Inferior parietal cortex (tissue), 1 donor: ENCODE data around the gene SLC12A3.

ENCODE experiments used
- DNase-seq: peaks from one replicate; pipeline ENCODE4 v3.0.0-alpha.2; 2016; ENCODE audit errors: extremely low spot score

SLC12A3 gene

GRCh38 chr16:56943761-56944375 is 78.9 kb downstream of the SLC12A3 start:
- no peak for DNase-seq

DNA sequence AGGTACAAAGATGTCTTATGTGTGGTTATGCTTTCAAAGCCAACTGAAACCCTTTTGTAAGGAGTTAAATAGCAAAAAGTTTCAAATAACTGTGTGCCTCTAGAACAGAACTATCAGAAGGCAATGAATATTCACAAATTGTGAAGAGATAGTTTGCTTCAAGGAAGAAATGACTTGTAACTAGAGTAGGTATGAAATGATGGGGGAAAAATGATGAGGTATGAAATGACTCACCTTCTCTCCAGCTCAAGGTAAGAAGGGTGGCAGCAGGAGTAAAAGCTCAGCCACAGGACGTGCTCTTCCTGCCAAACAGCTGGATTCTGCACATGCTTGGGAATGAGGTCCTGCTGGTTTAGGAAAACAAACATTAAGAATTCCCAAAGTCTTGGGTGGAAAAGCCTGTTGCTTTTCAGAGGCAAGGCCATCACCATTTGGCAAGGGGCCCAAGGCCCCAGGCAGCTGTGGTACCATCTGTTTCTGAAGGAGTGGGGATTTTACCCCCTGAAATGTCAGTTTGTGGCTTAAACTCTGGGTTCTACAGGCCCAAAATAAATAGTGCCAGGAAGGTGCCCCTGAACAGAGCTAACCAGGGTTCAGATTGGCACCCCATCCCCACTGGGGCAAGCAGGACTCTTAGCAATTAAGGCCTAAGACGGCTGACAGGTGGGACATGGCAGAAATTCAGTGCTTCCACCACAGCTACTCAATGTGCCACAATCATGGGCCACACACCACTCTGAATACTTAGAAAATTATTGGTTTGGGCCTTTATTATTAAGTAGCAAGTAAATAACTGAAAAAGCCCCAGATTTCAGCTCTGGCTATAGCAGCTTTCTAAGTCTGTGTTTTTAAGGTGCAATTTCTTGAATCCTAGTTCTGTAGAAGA is 80.2 kb downstream of the SLC12A3 start:
- DNase-seq: no peak

GRCh38 chr16:56945847-56946527 is 81.0 kb downstream of the SLC12A3 start:
- no peak for DNase-seq

DNA sequence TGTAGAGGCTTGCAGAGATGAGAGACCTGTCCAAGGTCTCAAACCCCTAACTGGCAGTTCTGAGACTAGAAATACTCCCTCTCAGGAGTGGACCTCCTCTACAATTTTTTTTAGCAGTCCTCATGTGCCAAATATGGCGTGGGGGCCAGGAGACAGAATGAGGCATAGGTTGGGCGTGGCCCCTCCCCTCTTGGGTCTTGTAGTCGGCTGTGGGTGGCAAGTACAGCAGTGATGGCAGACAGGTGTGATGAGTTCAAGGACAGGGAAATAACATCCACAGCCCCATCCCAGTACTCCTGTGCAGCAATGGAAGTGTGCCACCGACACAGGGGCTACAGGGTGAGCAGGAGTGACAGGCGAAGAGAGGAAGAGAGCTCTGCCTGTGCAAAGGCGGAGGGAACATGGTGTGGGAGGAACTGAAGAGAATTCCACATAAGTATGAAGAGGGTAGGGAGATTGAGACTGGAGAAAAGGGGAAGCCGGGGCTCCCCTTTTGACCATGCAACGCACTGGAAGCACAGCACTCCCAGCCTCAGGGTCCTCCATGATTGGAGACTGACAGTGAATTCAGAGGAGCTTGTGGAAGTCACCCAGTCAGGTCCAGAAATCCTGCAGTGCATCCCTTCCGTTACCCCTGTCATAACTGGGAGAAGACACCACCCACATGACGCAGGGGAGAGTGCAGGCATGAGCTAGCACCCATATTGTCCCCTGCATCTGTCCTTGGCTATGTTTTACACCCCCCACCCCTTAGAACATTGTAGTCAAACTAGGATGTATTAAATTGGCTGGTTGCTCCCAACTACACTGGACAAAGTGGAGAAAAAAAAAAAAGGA is 82.0 kb downstream of the SLC12A3 start:
- no peak for DNase-seq

DNA sequence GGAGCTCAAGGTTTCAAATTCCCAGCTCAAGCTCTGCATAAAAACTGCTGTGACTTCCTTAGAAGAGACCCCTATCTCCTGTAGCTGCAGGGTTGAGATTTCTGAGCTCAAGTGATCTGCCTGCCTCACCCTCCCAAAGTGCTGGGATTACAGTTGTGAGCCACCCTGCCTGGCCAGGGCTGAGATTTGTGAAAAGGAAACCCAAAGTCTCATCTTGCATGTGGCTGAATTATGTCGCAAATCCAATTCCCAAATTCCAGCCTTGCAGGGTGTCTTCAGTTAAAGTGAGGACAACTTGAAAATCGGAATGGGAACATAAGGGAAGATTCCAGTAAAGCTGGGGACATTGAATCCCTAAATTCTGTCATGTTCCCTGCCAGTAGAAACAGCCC is 82.6 kb downstream of the SLC12A3 start:
- no peak for DNase-seq

- DNase-seq: no peak
Observed at GRCh38 chr16:56948234-56948633, 83.2 kb downstream of the SLC12A3 start.

GRCh38 chr16:56950051-56950450 is 85.0 kb downstream of the SLC12A3 start:
- DNase-seq: no peak

GRCh38 chr16:56950455-56950854 is 85.4 kb downstream of the SLC12A3 start:
- no peak for DNase-seq

GRCh38 chr16:56950881-56951771 is 86.1 kb downstream of the SLC12A3 start:
- DNase-seq: no peak

DNA sequence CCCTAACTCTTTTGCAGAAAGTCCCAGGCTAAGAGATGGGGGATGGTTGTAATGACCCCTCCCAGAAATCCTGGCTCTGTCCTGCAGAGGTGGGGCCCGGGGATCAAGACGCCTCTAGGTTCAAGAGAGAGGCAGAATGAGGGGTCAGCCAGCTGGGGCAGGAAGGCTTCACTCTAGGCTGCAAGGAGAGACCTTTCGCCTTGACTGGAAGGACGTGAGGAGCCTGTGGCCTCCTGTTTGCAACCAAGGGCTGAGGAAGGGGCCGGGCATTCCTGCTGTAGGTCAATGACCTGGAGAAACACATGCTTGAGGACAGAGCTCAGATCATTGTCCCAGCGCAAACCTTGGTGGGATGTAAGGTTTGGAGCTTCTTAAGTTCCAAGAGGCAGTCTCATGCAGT is 88.0 kb downstream of the SLC12A3 start:
- DNase-seq: no peak

DNA sequence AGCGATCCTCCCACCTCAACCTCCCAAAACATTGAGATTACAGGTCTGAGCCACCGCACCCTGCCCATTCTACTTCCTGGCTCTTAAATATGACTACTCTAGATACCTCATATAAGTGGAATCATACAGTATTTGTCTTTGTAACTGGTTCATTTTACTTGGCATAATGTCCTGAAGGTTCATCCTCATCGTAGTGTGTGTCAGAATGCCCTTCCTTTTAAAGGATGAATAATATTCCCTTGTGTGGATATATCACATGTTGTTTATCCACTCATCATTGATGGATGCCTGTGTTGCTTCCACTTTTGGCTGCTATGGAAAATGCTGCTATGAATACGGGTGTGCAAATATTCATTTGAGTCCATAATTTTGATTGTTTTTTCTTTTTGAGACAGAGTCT is 91.1 kb downstream of the SLC12A3 start:
- no peak for DNase-seq

DNA sequence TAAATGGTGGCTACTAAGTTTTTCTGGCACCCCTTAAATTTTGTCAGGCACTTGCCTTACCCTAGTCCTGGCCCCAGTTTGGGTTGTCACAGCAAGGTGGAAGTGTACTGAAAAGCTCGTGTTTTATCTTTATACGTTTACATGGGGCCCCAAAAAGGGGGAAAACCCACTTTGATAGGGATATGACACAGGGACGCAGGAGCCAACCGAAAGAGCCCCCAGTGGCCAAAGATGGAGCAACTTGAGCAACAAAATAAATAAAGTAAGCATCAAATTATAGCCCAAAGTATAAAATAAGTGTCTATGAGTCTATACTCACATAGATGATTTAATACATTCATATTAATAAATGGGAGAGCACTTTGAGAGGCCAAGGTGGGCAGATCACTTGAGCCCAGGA is 91.7 kb downstream of the SLC12A3 start:
- DNase-seq: no peak

DNA sequence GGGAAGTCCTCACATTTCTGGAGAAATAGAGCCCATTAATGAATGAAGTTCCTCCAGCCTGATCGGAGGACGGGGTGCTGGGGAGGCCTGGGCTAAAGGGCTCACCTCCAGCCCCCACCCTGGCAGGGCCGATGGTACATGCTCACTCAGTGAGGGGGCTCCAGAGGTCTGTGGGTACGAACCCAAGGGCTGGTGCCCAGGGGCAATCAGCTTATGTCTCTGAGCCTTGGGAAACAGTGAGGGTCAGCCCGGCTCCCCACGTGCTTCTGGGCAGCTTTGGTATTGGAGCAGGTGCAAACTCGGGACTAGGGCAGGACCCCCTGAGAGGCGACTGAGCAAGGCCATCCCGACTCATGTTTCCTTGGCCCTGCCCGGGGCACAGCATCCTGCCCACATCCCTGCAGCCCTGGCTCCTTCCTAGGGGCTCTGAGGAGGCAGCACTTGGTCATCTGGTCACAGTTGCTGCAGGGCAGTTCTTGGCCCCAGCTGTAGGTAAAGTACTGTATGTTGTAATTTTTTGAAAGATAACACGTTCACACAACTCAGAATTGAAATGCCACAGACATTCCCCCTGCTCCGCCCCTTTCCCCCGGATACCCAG is 95.8 kb downstream of the SLC12A3 start:
- no peak for DNase-seq

- no peak for DNase-seq
Observed at GRCh38 chr16:56961386-56961785, 96.4 kb downstream of the SLC12A3 start.

DNA sequence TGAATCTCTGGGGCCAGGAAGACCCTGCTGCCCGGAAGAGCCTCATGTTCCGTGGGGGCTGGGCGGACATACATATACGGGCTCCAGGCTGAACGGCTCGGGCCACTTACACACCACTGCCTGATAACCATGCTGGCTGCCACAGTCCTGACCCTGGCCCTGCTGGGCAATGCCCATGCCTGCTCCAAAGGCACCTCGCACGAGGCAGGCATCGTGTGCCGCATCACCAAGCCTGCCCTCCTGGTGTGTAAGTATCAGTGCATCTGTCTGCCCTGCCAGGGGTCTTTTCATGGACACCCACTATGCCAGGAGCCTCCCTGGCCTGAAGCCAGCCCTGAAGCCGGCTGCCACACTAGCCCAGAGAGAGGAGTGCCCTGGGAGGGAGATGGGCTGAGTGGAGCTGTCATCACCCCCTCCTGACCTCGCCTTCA is 96.9 kb downstream of the SLC12A3 start, which contains the start of gene CETP:
Gene CETP, plus strand, starts transcription at position 100 of the 431 bp plus-strand sequence. Its CDS starts 30 bp downstream, at position 130.
- DNase-seq: no peak

DNA sequence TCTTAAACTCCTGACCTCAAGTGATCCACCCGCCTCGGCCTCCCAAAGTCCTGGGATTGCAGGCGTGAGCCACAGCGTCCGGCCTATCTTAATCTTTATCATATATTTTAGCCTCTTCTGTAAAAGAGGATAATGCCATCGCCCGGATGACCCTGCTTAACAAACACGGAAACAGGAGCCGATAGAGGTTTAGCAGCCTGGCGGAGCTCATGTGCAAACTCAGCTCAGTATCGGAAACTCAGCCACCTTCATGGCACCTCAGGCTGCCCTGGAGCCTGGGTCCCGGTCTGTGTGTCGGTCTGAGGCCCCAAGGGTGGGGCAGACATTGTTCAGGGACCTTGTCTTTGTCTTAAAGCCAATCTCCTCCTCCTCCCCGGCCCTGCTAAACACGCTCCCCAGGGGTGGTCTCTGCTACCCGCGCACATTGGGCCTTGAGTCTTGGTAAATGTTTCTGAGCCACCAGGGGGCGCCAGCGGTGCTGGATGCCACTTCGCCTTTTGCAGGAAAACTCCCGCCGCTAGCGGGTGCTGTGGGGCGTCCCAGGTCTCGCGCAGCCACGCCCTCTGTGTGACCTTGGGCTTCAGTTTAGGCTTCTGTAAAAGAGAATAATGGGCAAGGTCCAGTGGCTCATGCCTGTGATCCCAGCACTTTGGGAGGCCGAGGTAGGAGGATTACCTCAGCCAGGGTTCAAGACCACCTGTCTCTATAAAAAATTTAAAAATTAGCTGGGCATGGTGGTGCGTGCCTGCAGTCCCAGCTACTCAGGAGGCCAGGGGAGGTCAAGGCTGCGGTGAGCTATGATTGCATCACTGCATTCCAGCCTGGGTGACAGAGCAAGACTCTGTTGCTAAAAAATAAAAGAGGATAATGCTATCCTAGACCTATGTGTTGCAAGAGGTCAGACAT is 99.5 kb downstream of the SLC12A3 start:
- DNase-seq: peak; percentile 55
